Chondrocyte (in vitro differentiated cells): ENCODE data around the gene ADARB2. TPM values are rescaled to one million over a fixed set of nuclear protein-coding genes. Genes with fewer than 3 reads are reported as not detected.
A peak's percentile ranks its signal among the peaks of the same experiment; 100 is the strongest.

ENCODE experiments used
- DNase-seq: peaks from one replicate; pipeline ENCODE4 v3.0.0; 2021; ENCODE audit warnings: mixed read lengths, low spot score
- H3K27ac Mint-ChIP-seq: one replicate; pipeline ENCODE4 v1.8.0; 2021; ENCODE audit warnings: mild to moderate bottlenecking, moderate library complexity, mixed read lengths; ENCODE audit not compliant: unreplicated experiment
- H3K27me3 Mint-ChIP-seq: 2 replicates; pipeline ENCODE4 v1.8.0; 2021; ENCODE audit warnings: low read depth, mixed read lengths
- H3K36me3 Mint-ChIP-seq: 2 replicates; pipeline ENCODE4 v1.8.0; 2021; ENCODE audit warnings: low read depth, mixed read lengths
- H3K4me1 Mint-ChIP-seq: 2 replicates; pipeline ENCODE4 v1.8.0; 2021; ENCODE audit warnings: low read depth, mild to moderate bottlenecking, mixed read lengths
- H3K4me3 Mint-ChIP-seq: one replicate; pipeline ENCODE4 v1.8.0; 2021; ENCODE audit warnings: mild to moderate bottlenecking, moderate library complexity, mixed read lengths; ENCODE audit not compliant: unreplicated experiment
- H3K9me3 Mint-ChIP-seq: 2 replicates; pipeline ENCODE4 v1.8.0; 2021; ENCODE audit warnings: low read depth, mixed read lengths
- CTCF ChIP-seq: fragments of 200-600 bp; sonication (generic); IDR thresholded peaks from 2 replicates; pipeline ENCODE4 v1.5.0; 2021; ENCODE audit warnings: antibody characterized with exemption, mild to moderate bottlenecking, moderate library complexity
- total RNA-seq: library from RNA; stranded (reverse); gene quantifications from 3 replicates; pipeline ENCODE4 v1.2.1, GENCODE V29; 2021

ADARB2 gene
- total RNA-seq, 1 donor from 2014 or later, result 3.3 TPM

- H3K4me1 Mint-ChIP-seq, result no peaks in the 10 kb centered on the region
- H3K4me3 Mint-ChIP-seq, result no peak overlapping the region
- H3K27me3 Mint-ChIP-seq, result peaks cover 15% of the 10 kb centered on the region
- no peaks in the 10 kb centered on the region for H3K9me3 Mint-ChIP-seq
- no peaks in the 10 kb centered on the region for H3K36me3 Mint-ChIP-seq
- no peak for TF ChIP-seq CTCF
- H3K27ac Mint-ChIP-seq, result no peak overlapping the region
- no peak for DNase-seq
Observed at GRCh38 chr10:1573981-1574380, 163.3 kb downstream of the ADARB2 start.

GRCh38 chr10:1573334-1573969 is 163.9 kb downstream of the ADARB2 start:
- H3K27me3 Mint-ChIP-seq, result peaks cover 18% of the 10 kb centered on the region
- H3K36me3 Mint-ChIP-seq, result no peaks in the 10 kb centered on the region
- H3K4me1 Mint-ChIP-seq, result no peaks in the 10 kb centered on the region
- TF ChIP-seq CTCF, result no peak
- DNase-seq, result no peak
- H3K27ac Mint-ChIP-seq, result no peak overlapping the region
- no peak overlapping the region for H3K4me3 Mint-ChIP-seq
- H3K9me3 Mint-ChIP-seq, result no peaks in the 10 kb centered on the region

GRCh38 chr10:1572519-1573333 is 164.6 kb downstream of the ADARB2 start:
- no peak for DNase-seq
- Mint-ChIP-seq H3K27me3 (peaks cover 24% of the 10 kb centered on the region), H3K4me3 (no peak overlapping the region), H3K27ac (no peak overlapping the region), H3K4me1 (no peaks in the 10 kb centered on the region), H3K9me3 (no peaks in the 10 kb centered on the region), H3K36me3 (no peaks in the 10 kb centered on the region)
- no peak for TF ChIP-seq CTCF

- peaks cover 30% of the 10 kb centered on the region for H3K27me3 Mint-ChIP-seq
- H3K4me1 Mint-ChIP-seq, result no peaks in the 10 kb centered on the region
- peak; percentile 39 for DNase-seq
- H3K9me3 Mint-ChIP-seq, result no peaks in the 10 kb centered on the region
- no peak overlapping the region for H3K4me3 Mint-ChIP-seq
- no peaks in the 10 kb centered on the region for H3K36me3 Mint-ChIP-seq
- no peak overlapping the region for H3K27ac Mint-ChIP-seq
- no peak for TF ChIP-seq CTCF
Observed at GRCh38 chr10:1571587-1572237, 165.6 kb downstream of the ADARB2 start.

GRCh38 chr10:1570416-1571051 is 166.8 kb downstream of the ADARB2 start:
- Mint-ChIP-seq H3K36me3 (no peaks in the 10 kb centered on the region), H3K27ac (no peak overlapping the region), H3K27me3 (peaks cover 33% of the 10 kb centered on the region), H3K9me3 (no peaks in the 10 kb centered on the region), H3K4me1 (no peaks in the 10 kb centered on the region), H3K4me3 (no peak overlapping the region)
- peak; percentile 58 for DNase-seq
- TF ChIP-seq CTCF, result no peak
